ENCODE data around the gene BORA.
"Not testable (repeated sequence)": the region's sequence is repeated elsewhere in the genome, so short reads cannot be mapped to it uniquely, and the experiment has no call there.

Gene BORA

DNA sequence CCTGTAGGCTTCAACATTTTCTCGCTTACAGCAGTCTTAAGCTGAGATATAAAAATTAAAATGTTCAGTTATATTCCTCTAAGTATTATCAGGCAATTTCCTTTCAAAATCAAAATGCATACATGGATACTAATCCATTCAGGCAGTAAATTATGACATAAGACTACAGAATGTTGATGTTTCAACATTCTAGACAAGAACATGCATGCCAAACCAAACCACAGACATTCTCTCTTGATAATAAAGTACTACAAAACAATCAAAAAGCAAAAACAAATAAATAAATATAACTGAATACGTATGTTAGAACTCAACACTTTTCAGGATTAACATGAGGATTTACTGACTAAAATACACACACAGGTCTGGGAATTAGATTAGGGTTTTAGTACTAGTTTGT lies 46.3 kb downstream of the BORA start:
- no peak for DNase-seq

DNA sequence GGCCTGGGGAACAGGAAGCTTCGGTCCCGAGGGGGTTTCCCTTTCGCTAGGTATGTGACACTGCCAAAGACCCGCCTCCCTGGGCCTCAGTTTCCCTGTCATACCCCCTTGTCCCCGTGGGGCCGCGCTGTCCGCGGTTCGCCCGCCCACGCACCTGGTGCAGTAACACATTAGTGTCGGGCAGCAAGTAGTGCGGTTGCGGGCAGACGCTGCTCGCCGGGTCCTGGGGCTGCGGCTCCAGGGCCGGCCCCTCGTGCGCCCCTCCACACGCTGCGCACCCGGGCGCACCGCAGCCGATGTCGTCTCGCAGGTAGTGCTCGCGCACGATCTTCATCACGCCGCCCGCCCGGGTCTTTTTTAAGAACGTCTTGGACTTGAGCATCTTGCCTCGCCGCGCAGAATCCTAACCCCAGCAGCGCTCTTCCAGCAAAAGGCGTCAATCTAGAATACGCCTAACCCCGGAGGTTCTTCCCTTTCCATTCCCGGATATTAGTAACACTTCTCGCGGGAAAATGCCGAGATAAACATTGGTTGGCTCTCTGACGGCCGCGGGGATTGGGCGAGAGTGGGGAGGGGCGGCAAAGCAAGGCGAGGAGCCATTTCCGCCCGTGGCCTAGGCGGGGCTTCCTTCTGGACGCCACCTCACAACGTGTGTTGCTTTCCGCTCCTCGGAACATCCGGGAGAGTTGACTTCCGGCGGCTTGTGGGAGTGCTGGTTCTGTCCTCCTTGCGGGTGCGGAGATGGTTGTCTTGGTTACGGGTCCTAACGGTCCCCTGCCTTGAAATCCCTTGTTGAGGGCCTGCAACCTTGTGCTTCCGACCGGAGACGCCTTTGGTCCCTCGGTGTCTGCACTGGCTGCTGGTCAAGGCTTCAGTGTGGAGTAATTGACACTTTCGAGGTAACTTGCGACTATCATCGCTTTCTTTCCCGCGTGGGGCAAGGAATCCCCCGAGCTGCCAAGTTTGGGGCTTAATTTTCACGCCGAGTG lies 54.0 kb downstream of the BORA start, which contains the start of the genes DIS3 and PIBF1:
TSS of gene DIS3 (minus strand) at position 450 of the 989 bp plus-strand sequence. CDS start at position 382, 68 bp downstream.
TSS of gene PIBF1 (plus strand) at position 683 of the 989 bp plus-strand sequence. CDS start 1,337 bp downstream, outside the sequence.
- DNase-seq = peak; percentile 99

DNA sequence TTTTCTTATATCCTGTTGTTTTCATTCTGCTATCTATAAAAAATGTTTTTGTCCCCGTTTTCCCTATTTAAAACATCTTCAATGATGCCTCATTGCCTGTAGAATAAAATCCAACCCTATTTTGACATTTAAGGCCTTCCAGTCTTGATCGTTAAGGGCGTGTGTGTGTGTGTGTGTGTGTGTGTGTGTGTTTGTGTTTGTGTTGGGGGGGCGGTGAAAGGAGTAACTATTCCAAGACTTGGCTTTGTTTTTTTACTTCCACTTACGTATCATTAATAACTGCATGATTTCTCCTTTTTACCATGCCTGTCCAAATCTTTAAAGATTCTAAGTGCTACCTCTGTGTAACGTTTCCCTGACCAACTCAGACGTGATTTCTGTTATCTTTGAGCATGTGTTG lies 55.0 kb downstream of the BORA start:
- peak; percentile 13 for DNase-seq

DNA sequence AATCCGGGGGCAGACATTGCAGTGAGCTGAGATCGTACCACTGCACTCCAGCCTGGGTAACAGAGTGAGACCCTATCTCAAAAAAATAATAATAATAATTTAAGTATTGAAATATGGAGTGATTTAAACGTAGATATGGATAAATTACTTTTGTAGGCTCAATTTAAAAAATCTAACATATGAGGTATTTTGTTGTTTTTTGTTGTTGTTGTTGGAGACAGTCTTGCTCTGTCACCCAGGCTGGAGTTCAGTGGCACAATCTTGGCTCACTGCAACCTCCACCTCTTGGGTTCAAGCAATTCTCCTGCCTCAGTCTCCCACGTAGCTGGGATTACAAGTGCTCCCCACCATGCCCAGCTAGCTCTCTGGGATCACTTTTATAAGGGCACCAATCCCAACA lies 57.0 kb downstream of the BORA start:
- not testable (repeated sequence) for DNase-seq

DNA sequence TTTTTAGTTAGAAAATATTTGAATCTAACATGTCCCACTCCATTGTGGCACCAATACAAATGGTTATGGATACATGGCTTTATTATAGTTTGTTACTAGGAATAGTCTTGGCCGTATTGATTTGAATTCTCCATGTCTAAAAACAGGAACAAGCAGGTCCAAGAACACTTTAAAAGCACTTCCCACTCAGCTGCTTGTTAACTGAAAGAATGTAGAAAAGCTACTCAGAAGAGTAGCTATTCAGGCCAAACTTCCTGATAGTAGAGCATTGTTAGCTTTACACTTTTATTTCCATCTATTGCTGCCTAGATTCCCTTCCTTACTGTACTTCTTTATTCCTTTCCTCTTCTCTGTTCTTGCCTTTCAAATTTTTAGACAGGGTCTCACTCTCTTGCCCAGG lies 61.1 kb downstream of the BORA start:
- DNase-seq = no peak

DNA sequence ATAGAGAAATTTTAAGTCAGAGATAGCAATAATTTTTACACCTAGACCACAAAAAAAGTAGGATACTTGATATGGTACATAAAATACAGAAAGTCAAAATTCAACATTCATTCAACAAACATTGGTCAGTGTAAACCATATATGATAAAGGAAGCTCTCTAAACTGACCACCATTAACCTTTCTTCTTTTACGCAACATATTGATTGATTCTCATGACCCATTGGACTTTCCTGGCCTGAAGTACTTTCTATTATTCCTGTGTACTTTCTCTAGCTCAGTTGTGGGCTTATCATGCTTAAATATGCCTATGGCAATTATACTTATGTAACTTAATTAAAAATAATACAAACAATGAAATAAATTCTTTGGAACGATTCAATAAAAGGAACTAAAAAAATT lies 64.9 kb downstream of the BORA start:
- DNase-seq = no peak

DNA sequence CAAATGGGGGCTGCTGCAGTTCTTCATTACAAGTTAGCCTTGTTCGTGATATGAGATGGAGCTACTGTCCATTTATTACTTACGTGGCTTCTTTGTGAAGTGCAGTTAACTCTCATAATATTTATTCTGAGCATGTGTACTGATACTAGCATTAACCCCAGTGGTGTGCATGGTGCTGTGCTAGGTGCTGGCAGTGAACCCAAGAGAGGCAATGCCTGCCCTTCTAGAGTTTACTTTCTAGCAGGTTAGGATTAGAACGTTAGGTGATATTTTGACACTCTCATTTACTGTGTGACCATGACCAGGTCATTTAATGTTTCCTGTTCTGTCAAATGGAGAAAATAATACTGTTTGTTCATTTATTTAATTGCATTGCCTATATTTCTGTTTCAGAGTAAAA lies 71.1 kb downstream of the BORA start:
- DNase-seq = no peak

DNA sequence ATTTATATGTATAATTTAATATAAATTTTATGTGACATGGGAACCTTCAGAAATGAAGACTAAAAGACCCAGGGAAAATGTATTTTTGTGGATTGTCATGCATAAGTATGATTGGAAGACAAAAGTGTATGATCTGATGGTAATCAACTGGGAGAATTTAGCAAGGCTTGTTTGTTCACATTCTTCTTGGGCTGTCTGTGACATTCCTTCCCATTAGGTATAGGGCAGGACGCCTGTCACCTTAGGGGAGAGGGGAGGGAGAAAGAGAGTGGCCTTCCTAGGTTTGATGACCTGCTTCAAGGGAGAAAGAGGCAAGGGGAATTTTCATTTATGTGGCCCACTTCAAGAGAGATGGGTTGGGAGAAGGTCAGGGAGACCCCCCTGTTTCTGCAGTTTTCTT lies 76.6 kb downstream of the BORA start:
- DNase-seq = no peak

Data from suppressor macrophage treated with lipopolysaccharide for 4 hours (primary cell).